Esophagus squamous epithelium (tissue), 5 donors: ENCODE data around the gene RBFOX2. TPM values are rescaled to one million over a fixed set of nuclear protein-coding genes. Genes with fewer than 3 reads are reported as not detected.

Experiments
- DNase-seq: peaks from one replicate; lab custom pipeline; 2025; lab: John Stamatoyannopoulos, UW
- H3K27ac ChIP-seq, 4 donors: fragments of 200-600 bp; sonication (generic); one replicate each; pipeline ENCODE4 v1.5.1; 2016 to 2019; ENCODE audit warnings: mild to moderate bottlenecking in 1 of 4
- H3K27me3 ChIP-seq, 4 donors: fragments of 200-600 bp; sonication (generic); 1 replicate in 3 of 4; 2 replicates in 1 of 4; pipeline versions ENCODE4 v1.5.1 to v1.6.0; 2017 to 2021; ENCODE audit warnings: antibody characterized with exemption in 1 of 4
- H3K36me3 ChIP-seq, 3 donors: fragments of 200-600 bp; sonication (generic); one replicate each; pipeline ENCODE4 v1.5.1; 2016 to 2019
- H3K4me1 ChIP-seq, 3 donors: fragments of 200-600 bp; sonication (generic); one replicate each; pipeline ENCODE4 v1.5.1; 2017 to 2019
- H3K4me3 ChIP-seq, 4 donors: fragments of 200-600 bp; sonication (generic); 1 replicate in 3 of 4; 2 replicates in 1 of 4; pipeline ENCODE4 v1.5.1; 2016 to 2019; ENCODE audit warnings: mild to moderate bottlenecking in 2 of 4, moderate library complexity in 1 of 4
- H3K9me3 ChIP-seq, 3 donors: fragments of 200-600 bp; sonication (generic); one replicate each; pipeline ENCODE4 v1.5.1; 2016 to 2019
- CTCF ChIP-seq, 6 experiments: fragments of 450-650 bp in 4 of 6; fragments of 200-600 bp in 2 of 6; sonication (generic) in 2 of 6; IDR thresholded peaks; one replicate each; pipeline ENCODE4 v1.5.1; 2016 to 2019; ENCODE audit warnings: antibody characterized with exemption in 6 of 6, mild to moderate bottlenecking in 4 of 6, moderate library complexity in 4 of 6
- POLR2A ChIP-seq, 4 donors: fragments of 450-650 bp; IDR thresholded peaks; one replicate each; pipeline ENCODE4 v1.6.1; 2017; ENCODE audit warnings: antibody characterized with exemption in 4 of 4, mild to moderate bottlenecking in 4 of 4, moderate library complexity in 3 of 4
- WGBS, 2 donors: methylation state at CpG; one replicate each; pipeline ENCODE4 v1.1.5; 2018; 5-methylcytosine and 5-hydroxymethylcytosine counted together
- intact Hi-C: fragments of 100-400 bp; cut with DNase I; formaldehyde crosslinking; loops from one replicate; pipeline ENCODE4 v1.15.0; 2022
- total RNA-seq, 4 donors: library from RNA; depleted of rRNA; stranded (reverse); fragments of >200 nt; gene quantifications; one replicate each; pipeline ENCODE4 v1.1.0, GENCODE V29; 2016
- donor health status: DM: yes; HTN: yes; CAD: no.

The RBFOX2 gene
- total RNA-seq, 4 donors from 2014 or later: 33.3 to 69.6 (median 46.3) TPM

DNA sequence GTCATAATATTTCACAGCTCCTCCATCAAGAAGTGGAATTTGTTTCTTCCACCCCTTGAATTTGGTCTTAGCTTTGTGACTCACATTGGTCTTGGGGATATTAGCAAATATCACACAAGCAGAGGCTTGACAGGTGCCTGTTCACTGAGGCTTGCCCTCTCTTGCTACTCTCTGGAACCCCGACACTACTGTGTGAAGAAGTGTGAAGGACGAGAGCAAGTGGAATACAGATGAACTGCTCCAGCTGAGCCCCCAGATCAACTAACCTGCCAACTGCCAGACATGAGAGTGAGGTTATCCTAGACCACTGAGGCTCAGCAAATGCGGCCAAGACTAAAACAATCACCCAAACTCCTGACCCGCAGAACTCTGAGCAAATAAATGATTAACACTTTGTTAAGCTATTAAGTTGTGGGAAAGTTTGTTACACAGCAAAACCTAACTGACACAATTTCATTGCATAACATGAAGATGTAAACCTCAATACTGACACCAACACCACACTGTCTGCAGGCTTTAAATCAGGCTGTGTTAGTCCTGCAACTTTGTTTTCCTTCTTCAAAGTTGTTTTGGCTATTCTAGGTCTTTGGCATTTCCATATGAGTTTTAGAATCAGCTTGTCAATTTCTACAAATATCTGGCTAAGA lies 168.4 kb downstream of the RBFOX2 start:
- Histone ChIP-seq H3K9me3 (no peaks in the 10 kb centered on the region), H3K4me3 (no peak overlapping the region), H3K4me1 (peaks cover 0 to 6% (median 0%) of the 10 kb centered on the region in 3 donors), H3K36me3 (no peaks in the 10 kb centered on the region), H3K27ac (no peak overlapping the region), H3K27me3 (no peaks in the 10 kb centered on the region)
- TF ChIP-seq POLR2A (IDR thresholded peaks at IDR 0.05) (no peak), CTCF (IDR thresholded peaks at IDR 0.05) (no peak)
- 65 to 74% methylated on average over 3 to 4 of the region's 4 CpGs for WGBS, 2 donors
- DNase-seq: no peak
- intact Hi-C loops: no loop called here

DNA sequence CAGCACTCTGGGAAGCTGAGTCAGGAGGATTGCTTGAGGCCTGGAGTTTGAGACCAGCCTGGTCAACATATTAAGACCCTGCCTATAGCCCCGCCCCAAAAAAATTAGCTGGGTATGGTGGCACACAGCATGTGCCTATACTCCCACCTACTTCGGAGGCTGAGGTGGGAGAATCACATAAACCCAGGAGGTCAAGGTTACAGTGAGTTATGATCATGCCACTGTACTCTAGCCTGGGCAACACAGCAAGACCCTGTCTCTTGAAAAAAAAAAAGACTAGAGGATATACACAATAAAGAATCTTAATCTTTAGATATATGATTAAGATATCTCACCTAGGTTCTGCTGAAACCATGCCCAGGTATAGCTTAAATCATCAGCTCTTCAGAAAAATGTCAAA lies 174.3 kb downstream of the RBFOX2 start:
- peaks cover 0 to 21% (median 6%) of the 10 kb centered on the region in 3 donors for H3K4me1 ChIP-seq
- H3K27me3 ChIP-seq: no peaks in the 10 kb centered on the region
- H3K27ac ChIP-seq: no peak overlapping the region
- no peak for DNase-seq
- no peak overlapping the region for H3K4me3 ChIP-seq
- 77 to 92% methylated on average over 2 of the region's 2 CpGs for WGBS, 2 donors
- intact Hi-C loops: no loop called here
- H3K36me3 ChIP-seq: no peaks in the 10 kb centered on the region
- TF ChIP-seq POLR2A (IDR thresholded peaks at IDR 0.05) (no peak), CTCF (IDR thresholded peaks at IDR 0.05) (no peak)
- no peaks in the 10 kb centered on the region for H3K9me3 ChIP-seq

DNA sequence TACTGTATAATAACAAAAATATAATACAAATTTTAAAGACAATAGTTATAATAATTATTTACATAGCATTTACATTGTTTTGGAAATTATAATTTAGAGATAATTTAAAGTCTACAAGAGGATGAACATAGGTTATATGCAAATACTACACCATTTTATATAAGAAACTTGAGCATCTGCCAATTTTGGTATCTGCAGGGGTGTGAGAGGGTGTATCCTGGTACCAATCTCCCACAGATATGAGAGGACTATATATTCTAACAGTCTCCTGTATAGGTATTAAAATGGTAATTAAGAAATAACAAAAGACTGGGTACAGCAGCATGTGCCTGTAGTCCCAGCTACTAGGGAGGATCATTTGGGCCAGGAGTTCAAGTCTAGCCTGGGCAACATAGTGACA lies 176.5 kb downstream of the RBFOX2 start:
- Histone ChIP-seq H3K4me1 (peaks cover 0 to 24% (median 6%) of the 10 kb centered on the region in 3 donors), H3K36me3 (no peaks in the 10 kb centered on the region), H3K9me3 (no peaks in the 10 kb centered on the region), H3K27ac (no peak overlapping the region), H3K4me3 (no peak overlapping the region), H3K27me3 (no peaks in the 10 kb centered on the region)
- no peak for TF ChIP-seq POLR2A (IDR thresholded peaks at IDR 0.05)
- TF ChIP-seq CTCF (IDR thresholded peaks at IDR 0.05): no peak
- intact Hi-C loops: no loop called here
- DNase-seq: no peak

- no peak overlapping the region for H3K4me3 ChIP-seq
- TF ChIP-seq CTCF (IDR thresholded peaks at IDR 0.05) (no peak), POLR2A (IDR thresholded peaks at IDR 0.05) (no peak)
- intact Hi-C loops: no loop called here
- H3K9me3 ChIP-seq: no peaks in the 10 kb centered on the region
- no peak for DNase-seq
- no peaks in the 10 kb centered on the region for H3K27me3 ChIP-seq
- WGBS, 2 donors: 69 to 80% methylated on average over 5 of the region's 5 CpGs
- H3K4me1 ChIP-seq: peaks cover 0 to 28% (median 6%) of the 10 kb centered on the region in 3 donors
- H3K27ac ChIP-seq: peak overlapping the region in 2 of 4 donors; percentile 74 to 86
- no peaks in the 10 kb centered on the region for H3K36me3 ChIP-seq
Observed at GRCh38 chr22:35850831-35851230, 177.8 kb downstream of the RBFOX2 start.

DNA sequence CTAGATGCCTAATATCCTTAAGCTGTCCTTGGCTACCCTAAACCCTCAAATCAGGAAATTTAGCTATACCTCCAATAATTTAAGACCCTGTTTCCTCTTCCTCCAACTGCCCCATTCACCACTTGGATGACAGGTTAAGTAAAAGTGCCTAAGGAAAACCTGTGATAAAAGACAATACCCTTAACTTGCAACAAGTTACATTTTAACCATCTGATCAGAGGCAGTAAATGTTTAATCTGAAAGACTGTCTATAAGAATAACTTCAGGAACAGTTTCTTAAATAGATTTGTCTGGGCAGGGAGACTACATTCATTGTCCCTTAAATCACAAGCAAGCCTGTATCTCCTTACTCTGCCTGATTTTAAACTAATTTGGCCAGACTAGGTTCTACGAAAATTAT lies 181.8 kb downstream of the RBFOX2 start:
- H3K27me3 ChIP-seq: no peaks in the 10 kb centered on the region
- H3K36me3 ChIP-seq: no peaks in the 10 kb centered on the region
- intact Hi-C loops: no loop called here
- H3K4me1 ChIP-seq: peaks cover 0 to 41% (median 6%) of the 10 kb centered on the region in 3 donors
- H3K27ac ChIP-seq: no peak overlapping the region
- TF ChIP-seq CTCF (IDR thresholded peaks at IDR 0.05) (no peak), POLR2A (IDR thresholded peaks at IDR 0.05) (no peak)
- no peaks in the 10 kb centered on the region for H3K9me3 ChIP-seq
- WGBS, 2 donors: 67 to 76% methylated on average over 1 of the region's 1 CpG
- no peak overlapping the region for H3K4me3 ChIP-seq
- no peak for DNase-seq
